Left lung (tissue), 10 donors: ENCODE data around the gene HEATR1. TPM values are rescaled to one million over a fixed set of nuclear protein-coding genes. Genes with fewer than 3 reads are reported as not detected.

Source experiments
- ATAC-seq: fragments of 200-7000 bp; cut with Tn5 transposase; one replicate; pipeline ENCODE4 v1.9.1; 2020; ENCODE audit warnings: moderate library complexity
- DNase-seq, 4 donors: peaks; one replicate each; pipeline ENCODE4 v3.0.0-alpha.2; 2013 to 2020
- H3K27ac ChIP-seq, 2 donors: fragments of 200-600 bp; sonication (generic) in 1 of 2; one replicate each; pipeline versions ENCODE4 v1.5.0 to v1.8.0; 2020 to 2021
- H3K27me3 ChIP-seq, 2 donors: fragments of 200-600 bp; sonication (generic) in 1 of 2; one replicate each; pipeline versions ENCODE4 v1.5.0 to v1.8.0; 2020 to 2021
- H3K36me3 ChIP-seq, 2 donors: fragments of 200-600 bp; sonication (generic) in 1 of 2; one replicate each; pipeline versions ENCODE4 v1.5.0 to v1.8.0; 2020 to 2021
- H3K4me1 ChIP-seq, 2 donors: fragments of 200-600 bp; one replicate each; pipeline ENCODE4 v1.8.0; 2021
- H3K4me3 ChIP-seq, 2 donors: fragments of 200-600 bp; sonication (generic) in 1 of 2; one replicate each; pipeline versions ENCODE4 v1.5.0 to v1.8.0; 2020 to 2021; ENCODE audit warnings: mild to moderate bottlenecking in 1 of 2
- H3K9me3 ChIP-seq, 2 donors: fragments of 200-600 bp; sonication (generic) in 1 of 2; one replicate each; pipeline versions ENCODE4 v1.5.0 to v1.8.0; 2020 to 2021
- intact Hi-C, 2 donors: fragments of 100-400 bp; cut with DNase I; formaldehyde crosslinking; loops; one replicate each; pipeline versions ENCODE4 v1.11.2 to v1.14.2; 2022
- polyA plus RNA-seq, 6 donors: library from polyadenylated mRNA; unstranded; fragments of 120-200 nt; gene quantifications; one replicate each; pipeline ENCODE4 v1.2.1, GENCODE V29; 2013; ENCODE audit not compliant: insufficient read length in 6 of 6
- total RNA-seq, 2 donors: library from RNA; stranded (reverse); fragmentation: NEBNext Ultra II Directional; extraction: Animal tissue kit (Norgen Biotek cat#: 25700); gene quantifications; one replicate each; pipeline ENCODE4 v1.2.1, GENCODE V29; 2021
- TF ChIP-seq, protein P1 (sequence below), 2 donors: fragments of 200-600 bp; sonication (generic) in 1 of 2; IDR thresholded peaks; one replicate each; pipeline versions ENCODE4 v1.5.0 to v1.8.0; 2021; ENCODE audit warnings: antibody characterized with exemption in 2 of 2
- donor health status: DM: no; HTN: yes; CAD: no.
- donor health status: DM: no; HTN: no; CAD: no.

The HEATR1 gene
- total and polyA plus RNA-seq, 8 donors: 21.1 to 36.2 (median 32.5) TPM

- intact Hi-C loops: no loop called here
- Histone ChIP-seq H3K4me3 (no peak overlapping the region), H3K9me3 (no peaks in the 10 kb centered on the region), H3K27me3 (no peaks in the 10 kb centered on the region), H3K36me3 (peaks cover 0 to 59% of the 10 kb centered on the region in 2 donors), H3K27ac (no peak overlapping the region), H3K4me1 (peaks cover 0 to 17% of the 10 kb centered on the region in 2 donors)
- TF ChIP-seq, protein P1, sequence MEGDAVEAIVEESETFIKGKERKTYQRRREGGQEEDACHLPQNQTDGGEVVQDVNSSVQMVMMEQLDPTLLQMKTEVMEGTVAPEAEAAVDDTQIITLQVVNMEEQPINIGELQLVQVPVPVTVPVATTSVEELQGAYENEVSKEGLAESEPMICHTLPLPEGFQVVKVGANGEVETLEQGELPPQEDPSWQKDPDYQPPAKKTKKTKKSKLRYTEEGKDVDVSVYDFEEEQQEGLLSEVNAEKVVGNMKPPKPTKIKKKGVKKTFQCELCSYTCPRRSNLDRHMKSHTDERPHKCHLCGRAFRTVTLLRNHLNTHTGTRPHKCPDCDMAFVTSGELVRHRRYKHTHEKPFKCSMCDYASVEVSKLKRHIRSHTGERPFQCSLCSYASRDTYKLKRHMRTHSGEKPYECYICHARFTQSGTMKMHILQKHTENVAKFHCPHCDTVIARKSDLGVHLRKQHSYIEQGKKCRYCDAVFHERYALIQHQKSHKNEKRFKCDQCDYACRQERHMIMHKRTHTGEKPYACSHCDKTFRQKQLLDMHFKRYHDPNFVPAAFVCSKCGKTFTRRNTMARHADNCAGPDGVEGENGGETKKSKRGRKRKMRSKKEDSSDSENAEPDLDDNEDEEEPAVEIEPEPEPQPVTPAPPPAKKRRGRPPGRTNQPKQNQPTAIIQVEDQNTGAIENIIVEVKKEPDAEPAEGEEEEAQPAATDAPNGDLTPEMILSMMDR (IDR thresholded peaks at IDR 0.05): no peak
- ATAC-seq (no peak), DNase-seq (no peak)
Measured at GRCh38 chr1:236535662-236536161, 68.6 kb downstream of the HEATR1 start.

DNA sequence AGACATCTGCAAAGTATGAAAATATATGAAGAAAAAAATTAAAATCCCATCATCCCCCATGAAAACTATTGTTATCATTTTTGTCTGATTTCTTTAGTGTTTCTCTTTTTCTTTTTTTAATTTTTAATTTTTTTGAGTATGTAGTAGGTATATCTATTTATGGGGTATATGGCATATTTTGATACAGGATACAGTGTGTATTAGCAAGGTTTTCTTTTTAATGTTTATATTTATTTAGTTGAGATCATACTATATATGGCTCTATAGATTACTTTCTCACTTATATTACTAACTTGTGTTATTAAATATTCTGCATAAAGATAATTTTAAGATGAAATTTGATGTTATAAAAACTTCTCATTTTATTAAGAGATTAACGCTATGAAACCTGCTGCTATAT, 69.1 kb downstream of the HEATR1 start:
- Histone ChIP-seq H3K9me3 (no peaks in the 10 kb centered on the region), H3K27ac (no peak overlapping the region), H3K36me3 (peaks cover 0 to 54% of the 10 kb centered on the region in 2 donors), H3K27me3 (no peaks in the 10 kb centered on the region), H3K4me3 (no peak overlapping the region), H3K4me1 (peaks cover 0 to 17% of the 10 kb centered on the region in 2 donors)
- DNase-seq (no peak), ATAC-seq (no peak)
- intact Hi-C loops: no loop called here
- TF ChIP-seq, protein P1 (IDR thresholded peaks at IDR 0.05): no peak

- no peak overlapping the region for H3K27ac ChIP-seq
- peaks cover 0 to 17% of the 10 kb centered on the region in 2 donors for H3K4me1 ChIP-seq
- ATAC-seq (no peak), DNase-seq (no peak)
- H3K4me3 ChIP-seq: no peak overlapping the region
- H3K27me3 ChIP-seq: no peaks in the 10 kb centered on the region
- peaks cover 0 to 51% of the 10 kb centered on the region in 2 donors for H3K36me3 ChIP-seq
- TF ChIP-seq, protein P1 (IDR thresholded peaks at IDR 0.05): no peak
- no peaks in the 10 kb centered on the region for H3K9me3 ChIP-seq
- intact Hi-C loops: no loop called here
Measured at GRCh38 chr1:236534151-236534651, 70.1 kb downstream of the HEATR1 start.

DNA sequence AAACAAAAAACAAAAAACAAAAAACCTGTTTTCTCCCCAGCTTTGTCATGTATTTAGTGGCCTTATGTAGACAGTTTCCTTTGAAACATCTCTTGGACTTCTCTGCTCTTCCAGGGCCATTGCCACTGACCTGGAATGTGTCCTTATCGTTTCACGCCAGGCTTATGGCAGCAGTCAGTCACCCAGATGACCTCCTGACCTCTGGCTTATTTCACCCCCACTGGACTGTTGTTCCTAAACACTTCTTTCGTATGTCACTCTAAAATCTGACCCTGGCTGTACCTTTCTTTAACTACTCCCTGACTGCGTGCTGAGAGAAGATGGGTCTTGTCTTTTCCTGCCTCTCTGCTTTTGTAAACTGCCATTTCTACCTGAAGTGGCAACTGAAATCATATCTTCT, 71.5 kb downstream of the HEATR1 start:
- H3K36me3 ChIP-seq: peaks cover 0 to 51% of the 10 kb centered on the region in 2 donors
- H3K4me1 ChIP-seq: peaks cover 0 to 17% of the 10 kb centered on the region in 2 donors
- H3K27ac ChIP-seq: no peak overlapping the region
- no peaks in the 10 kb centered on the region for H3K9me3 ChIP-seq
- intact Hi-C loops: no loop called here
- DNase-seq (no peak), ATAC-seq (no peak)
- no peaks in the 10 kb centered on the region for H3K27me3 ChIP-seq
- TF ChIP-seq, protein P1 (IDR thresholded peaks at IDR 0.05): no peak
- H3K4me3 ChIP-seq: no peak overlapping the region

DNA sequence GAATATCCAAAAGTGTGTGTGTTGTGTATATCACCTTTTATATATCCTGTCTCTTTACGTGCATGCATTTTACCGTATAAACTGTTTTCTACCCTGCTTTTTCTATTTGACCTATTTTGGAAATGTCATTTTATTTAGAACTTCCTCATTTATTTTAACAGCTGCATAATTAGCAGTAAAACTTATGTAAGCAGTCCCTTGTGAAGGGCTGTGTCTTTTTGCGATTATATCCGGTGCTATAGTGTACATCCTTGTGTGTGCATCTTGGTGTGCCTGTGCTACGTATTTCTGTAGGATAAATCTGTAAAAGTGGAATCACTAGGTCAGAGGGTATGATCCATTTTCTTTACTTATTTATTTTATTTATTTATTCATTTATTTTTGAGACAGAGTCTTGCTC, 73.4 kb downstream of the HEATR1 start:
- Histone ChIP-seq H3K27me3 (no peaks in the 10 kb centered on the region), H3K36me3 (peaks cover 0 to 56% of the 10 kb centered on the region in 2 donors), H3K4me1 (peaks cover 0 to 19% of the 10 kb centered on the region in 2 donors), H3K4me3 (no peak overlapping the region), H3K9me3 (no peaks in the 10 kb centered on the region), H3K27ac (no peak overlapping the region)
- no peak for ATAC-seq
- TF ChIP-seq, protein P1 (IDR thresholded peaks at IDR 0.05): no peak
- intact Hi-C loops: no loop called here
- no peak for DNase-seq
